ENCODE results near the gene CDKAL1.
"Not testable (repeated sequence)": the region's sequence is repeated elsewhere in the genome, so short reads cannot be mapped to it uniquely, and the experiment has no call there.

- not testable (repeated sequence) for TF ChIP-seq CTCF, POLR2A (IDR thresholded peaks at IDR 0.05)
These were observed 111.3 kb downstream of the CDKAL1 start for GRCh38 chr6:20645572-20645971.
